Testis (tissue), 2 donors: ENCODE results near the gene SRPX.

ENCODE experiments used
- POLR2A ChIP-seq: fragments of 450-650 bp; IDR thresholded peaks from one replicate; pipeline ENCODE4 v1.6.1; 2017; ENCODE audit warnings: antibody characterized with exemption, mild to moderate bottlenecking, moderate library complexity
- TF ChIP-seq, protein P1 (sequence below), 3 experiments: fragments of 450-650 bp in 2 of 3; fragments of 200-600 bp in 1 of 3; sonication (generic) in 1 of 3; IDR thresholded peaks; one replicate each; pipeline ENCODE4 v1.5.1; 2016 to 2019; ENCODE audit warnings: antibody characterized with exemption in 3 of 3, mild to moderate bottlenecking in 2 of 3, moderate library complexity in 1 of 3

DNA sequence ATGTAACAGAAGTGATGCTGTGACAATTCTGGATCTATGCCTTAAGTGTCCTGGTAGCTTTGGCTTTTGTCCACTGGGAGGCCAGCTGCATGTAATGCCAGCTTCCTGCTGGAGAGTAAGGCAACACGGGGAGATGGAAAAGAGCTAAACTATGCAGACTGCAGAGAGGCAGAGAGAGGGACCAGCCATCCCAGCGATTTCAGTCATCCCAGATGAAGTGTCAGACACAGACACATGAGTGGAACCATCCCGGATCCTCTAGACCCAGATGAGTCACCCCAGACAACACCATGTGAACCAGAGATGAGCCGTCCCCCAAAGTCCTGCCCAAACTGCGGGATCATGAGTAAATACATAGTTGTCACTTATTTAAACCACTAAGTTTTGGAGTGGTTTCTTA is 14.6 kb downstream of the SRPX start:
- TF ChIP-seq POLR2A: no peak
- TF ChIP-seq, protein P1, sequence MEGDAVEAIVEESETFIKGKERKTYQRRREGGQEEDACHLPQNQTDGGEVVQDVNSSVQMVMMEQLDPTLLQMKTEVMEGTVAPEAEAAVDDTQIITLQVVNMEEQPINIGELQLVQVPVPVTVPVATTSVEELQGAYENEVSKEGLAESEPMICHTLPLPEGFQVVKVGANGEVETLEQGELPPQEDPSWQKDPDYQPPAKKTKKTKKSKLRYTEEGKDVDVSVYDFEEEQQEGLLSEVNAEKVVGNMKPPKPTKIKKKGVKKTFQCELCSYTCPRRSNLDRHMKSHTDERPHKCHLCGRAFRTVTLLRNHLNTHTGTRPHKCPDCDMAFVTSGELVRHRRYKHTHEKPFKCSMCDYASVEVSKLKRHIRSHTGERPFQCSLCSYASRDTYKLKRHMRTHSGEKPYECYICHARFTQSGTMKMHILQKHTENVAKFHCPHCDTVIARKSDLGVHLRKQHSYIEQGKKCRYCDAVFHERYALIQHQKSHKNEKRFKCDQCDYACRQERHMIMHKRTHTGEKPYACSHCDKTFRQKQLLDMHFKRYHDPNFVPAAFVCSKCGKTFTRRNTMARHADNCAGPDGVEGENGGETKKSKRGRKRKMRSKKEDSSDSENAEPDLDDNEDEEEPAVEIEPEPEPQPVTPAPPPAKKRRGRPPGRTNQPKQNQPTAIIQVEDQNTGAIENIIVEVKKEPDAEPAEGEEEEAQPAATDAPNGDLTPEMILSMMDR (IDR thresholded peaks at IDR 0.05): no peak
